Thoracic aorta (tissue), 2 donors: ENCODE data around the gene CEP85L. TPM values are rescaled to one million over a fixed set of nuclear protein-coding genes. Genes with fewer than 3 reads are reported as not detected.

Source experiments
- ATAC-seq: fragments of 150-250 bp; one replicate; pipeline ENCODE4 v1.8.0; 2017; ENCODE audit warnings: low read depth; ENCODE audit not compliant: insufficient number of reproducible peaks, low FRiP score
- DNase-seq: peaks from one replicate; pipeline ENCODE4 v3.0.0-alpha.2; 2020; ENCODE audit warnings: low spot score
- H3K27ac ChIP-seq, 2 donors: fragments of 200-600 bp; sonication (generic); 1 replicate in 1 of 2; 2 replicates in 1 of 2; pipeline ENCODE4 v1.5.1; 2016; ENCODE audit warnings: mild to moderate bottlenecking in 2 of 2, moderate library complexity in 2 of 2
- H3K27me3 ChIP-seq: fragments of 200-600 bp; sonication (generic); replicated peaks from 2 replicates; pipeline ENCODE4 v1.6.0; 2016; ENCODE audit warnings: mild to moderate bottlenecking; ENCODE audit not compliant: insufficient read depth
- H3K36me3 ChIP-seq: fragments of 200-600 bp; sonication (generic); one replicate; pipeline ENCODE4 v1.5.1; 2016
- H3K4me1 ChIP-seq, 2 donors: fragments of 200-600 bp; sonication (generic); 1 replicate in 1 of 2; 2 replicates in 1 of 2; pipeline versions ENCODE4 v1.5.1 to v1.6.0; 2016; ENCODE audit warnings: low read depth in 2 of 2, mild to moderate bottlenecking in 1 of 2; ENCODE audit not compliant: control insufficient read depth in 1 of 2
- H3K4me3 ChIP-seq: fragments of 200-600 bp; sonication (generic); 2 replicates; pipeline ENCODE4 v1.5.1; 2016; ENCODE audit warnings: mild to moderate bottlenecking
- H3K9me3 ChIP-seq: fragments of 200-600 bp; sonication (generic); 2 replicates; pipeline ENCODE4 v1.5.1; 2016
- CTCF ChIP-seq: fragments of 200-600 bp; sonication (generic); IDR thresholded peaks from one replicate; pipeline ENCODE4 v1.5.1; 2019; ENCODE audit warnings: antibody characterized with exemption
- total RNA-seq, 2 donors: library from RNA; depleted of rRNA; stranded (reverse); fragments of >200 nt; gene quantifications; one replicate each; pipeline versions ENCODE4 v1.1.0 to v1.2.3, GENCODE V29; 2016

The CEP85L gene
- total RNA-seq, 2 donors from 2014 or later: 13.3 to 22.7 TPM

DNA sequence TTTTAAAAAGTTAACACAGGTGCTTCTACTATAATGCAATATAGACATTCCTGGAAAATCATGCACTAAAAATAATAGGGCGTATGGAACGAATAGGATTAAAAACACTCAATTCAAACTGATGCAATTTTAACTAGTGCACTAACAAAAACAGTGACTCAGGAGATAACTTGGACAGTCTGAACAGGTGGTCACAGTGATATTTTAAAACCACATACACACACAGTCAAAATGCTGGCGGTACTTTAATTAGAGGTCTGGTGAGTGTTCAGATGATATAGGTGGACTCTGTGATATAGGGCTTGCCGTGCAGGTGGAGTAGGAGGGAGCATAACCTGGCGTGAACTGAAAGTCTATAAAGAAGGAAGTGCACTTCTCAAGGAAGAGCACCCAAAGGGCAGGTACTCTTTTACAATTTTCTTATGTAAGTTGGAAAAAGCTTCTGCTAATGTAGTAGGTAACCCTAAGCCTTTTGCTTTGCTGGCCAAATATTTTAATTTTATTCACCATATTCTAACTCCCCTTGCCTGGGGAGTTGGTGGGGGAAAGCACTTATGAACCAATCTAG lies 145.2 kb downstream of the CEP85L start:
- no peak for TF ChIP-seq CTCF
- H3K4me1 ChIP-seq: peaks cover 4 to 42% of the 10 kb centered on the region in 2 donors
- no peaks in the 10 kb centered on the region for H3K27me3 ChIP-seq
- H3K27ac ChIP-seq: peak overlapping the region; percentile 38 to 47
- no peak for DNase-seq
- H3K4me3 ChIP-seq: no peak overlapping the region
- no peak for ATAC-seq
- no peaks in the 10 kb centered on the region for H3K9me3 ChIP-seq
- no peaks in the 10 kb centered on the region for H3K36me3 ChIP-seq

DNA sequence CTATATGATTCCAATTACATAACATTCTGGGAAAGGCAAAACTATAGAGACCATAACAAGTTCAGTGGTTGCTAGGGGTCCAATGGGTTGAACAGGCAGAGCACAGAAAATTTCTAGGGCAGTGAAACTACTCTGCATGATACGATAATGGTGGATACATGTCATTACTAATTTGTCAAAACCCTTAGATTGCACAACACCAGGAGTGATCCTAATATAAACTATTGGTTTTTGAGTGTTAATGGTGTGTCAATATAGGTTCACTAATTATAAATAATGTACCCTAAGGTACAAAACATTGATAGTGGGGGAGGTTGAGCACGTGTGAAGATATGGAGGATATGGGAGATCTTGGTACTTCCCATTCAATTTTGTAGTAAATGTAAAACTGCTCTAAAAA lies 145.7 kb downstream of the CEP85L start:
- Histone ChIP-seq H3K27me3 (no peaks in the 10 kb centered on the region), H3K4me1 (peaks cover 4 to 37% of the 10 kb centered on the region in 2 donors), H3K27ac (no peak overlapping the region), H3K4me3 (no peak overlapping the region), H3K9me3 (no peaks in the 10 kb centered on the region), H3K36me3 (no peaks in the 10 kb centered on the region)
- ATAC-seq (no peak), DNase-seq (no peak)
- no peak for TF ChIP-seq CTCF

- Histone ChIP-seq H3K4me1 (peaks cover 4 to 34% of the 10 kb centered on the region in 2 donors), H3K4me3 (no peak overlapping the region), H3K9me3 (no peaks in the 10 kb centered on the region), H3K27me3 (no peaks in the 10 kb centered on the region), H3K36me3 (no peaks in the 10 kb centered on the region), H3K27ac (no peak overlapping the region)
- DNase-seq: no peak
- no peak for TF ChIP-seq CTCF
- no peak for ATAC-seq
Measured at GRCh38 chr6:118504611-118505010, 146.8 kb downstream of the CEP85L start.

DNA sequence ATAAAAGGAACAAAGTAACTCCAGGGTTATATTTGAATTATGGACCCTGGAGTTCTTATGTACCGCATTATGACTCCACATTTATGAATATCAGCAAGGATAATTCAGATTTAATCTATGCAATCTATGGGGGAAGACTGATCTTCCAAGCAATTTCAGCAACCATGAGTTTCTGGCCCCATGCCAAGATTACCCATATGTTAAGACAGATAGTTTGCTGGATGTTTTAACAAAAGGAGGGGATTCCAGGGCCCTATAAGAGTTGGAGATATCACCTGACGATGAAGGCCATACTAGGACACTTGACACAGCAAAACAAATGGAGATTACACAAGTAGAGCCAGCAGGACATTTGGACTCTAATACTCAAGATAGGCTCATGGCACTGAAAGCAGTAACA lies 149.2 kb downstream of the CEP85L start:
- Histone ChIP-seq H3K36me3 (no peaks in the 10 kb centered on the region), H3K27me3 (no peaks in the 10 kb centered on the region), H3K4me3 (no peak overlapping the region), H3K27ac (no peak overlapping the region), H3K9me3 (no peaks in the 10 kb centered on the region), H3K4me1 (peaks cover 0 to 14% of the 10 kb centered on the region in 2 donors)
- DNase-seq (no peak), ATAC-seq (no peak)
- no peak for TF ChIP-seq CTCF

GRCh38 chr6:118501765-118502164 lies 149.6 kb downstream of the CEP85L start:
- Histone ChIP-seq H3K36me3 (no peaks in the 10 kb centered on the region), H3K27ac (no peak overlapping the region), H3K4me3 (no peak overlapping the region), H3K9me3 (no peaks in the 10 kb centered on the region), H3K4me1 (peaks cover 0 to 10% of the 10 kb centered on the region in 2 donors), H3K27me3 (no peaks in the 10 kb centered on the region)
- ATAC-seq (no peak), DNase-seq (no peak)
- no peak for TF ChIP-seq CTCF
